HG03342 (cell line): ENCODE results near the gene CAPN9.
"Not testable (repeated sequence)": the region's sequence is repeated elsewhere in the genome, so short reads cannot be mapped to it uniquely, and the experiment has no call there.

Experiments used
- ATAC-seq: cut with Tn5 transposase; IDR thresholded peaks from one replicate; pipeline ENCODE4 v1.9.1; 2021; ENCODE audit warnings: mild to moderate bottlenecking, moderate library complexity; ENCODE audit not compliant: unreplicated experiment

CAPN9 gene

DNA sequence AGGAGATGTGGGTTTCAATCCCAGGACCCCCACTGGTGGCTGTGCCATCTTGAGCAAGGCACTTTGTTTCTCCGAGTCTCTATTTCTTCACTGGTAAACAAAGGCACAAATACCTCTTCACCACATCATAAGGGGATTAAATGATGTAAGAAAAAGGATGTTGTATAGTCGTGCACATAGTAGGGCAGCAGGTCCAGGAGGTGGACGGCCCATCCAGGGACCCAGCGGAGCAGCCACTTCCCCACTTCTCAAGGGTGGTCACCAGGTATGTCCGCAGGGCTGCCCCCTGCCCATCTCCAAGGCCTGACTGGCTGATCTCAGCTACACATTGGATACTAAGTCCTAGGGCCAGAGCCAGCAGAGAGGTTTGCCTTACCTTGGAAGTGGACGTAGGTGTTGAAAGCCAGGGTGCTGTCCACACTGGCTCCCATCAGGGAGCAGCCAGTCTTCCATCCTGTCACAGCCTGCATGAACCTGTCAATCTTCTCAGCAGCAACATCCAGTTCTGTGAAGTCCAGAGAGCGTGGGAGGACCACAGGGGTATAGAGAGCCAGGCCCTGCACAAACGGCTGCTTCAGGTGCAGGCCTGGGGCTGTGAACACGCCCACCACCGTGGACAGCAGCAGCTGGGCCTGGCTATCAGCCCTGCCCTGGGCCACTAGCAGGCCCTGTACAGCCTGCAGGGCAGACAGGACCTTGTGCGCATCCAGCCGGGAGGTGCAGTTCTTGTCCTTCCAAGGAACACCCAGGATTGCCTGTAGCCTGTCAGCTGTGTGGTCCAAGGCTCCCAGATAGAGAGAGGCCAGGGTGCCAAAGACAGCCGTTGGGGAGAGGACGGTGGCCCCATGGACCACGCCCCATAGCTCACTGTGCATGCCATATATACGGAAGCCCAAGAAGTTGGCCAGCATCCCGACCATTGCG lies 37.3 kb upstream of the CAPN9 start:
- ATAC-seq: no peak

DNA sequence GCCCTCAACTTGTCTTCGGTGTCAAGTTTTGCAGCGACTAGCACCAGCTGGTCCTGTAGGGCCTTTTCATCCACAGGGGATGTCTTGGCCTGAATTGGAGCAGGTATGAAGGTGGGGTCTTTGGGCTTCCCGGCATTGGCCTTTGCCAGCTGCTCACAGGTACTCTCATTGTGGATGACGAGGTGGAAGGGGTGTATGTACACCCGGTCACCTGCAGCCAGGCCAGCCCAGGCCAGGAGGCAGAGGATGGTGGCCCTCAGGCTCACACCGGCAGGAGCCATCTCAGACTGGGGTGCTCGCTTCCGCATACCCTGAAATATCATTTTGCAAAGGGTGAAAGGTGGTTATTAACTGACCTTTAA lies 36.7 kb upstream of the CAPN9 start:
- ATAC-seq: no peak

DNA sequence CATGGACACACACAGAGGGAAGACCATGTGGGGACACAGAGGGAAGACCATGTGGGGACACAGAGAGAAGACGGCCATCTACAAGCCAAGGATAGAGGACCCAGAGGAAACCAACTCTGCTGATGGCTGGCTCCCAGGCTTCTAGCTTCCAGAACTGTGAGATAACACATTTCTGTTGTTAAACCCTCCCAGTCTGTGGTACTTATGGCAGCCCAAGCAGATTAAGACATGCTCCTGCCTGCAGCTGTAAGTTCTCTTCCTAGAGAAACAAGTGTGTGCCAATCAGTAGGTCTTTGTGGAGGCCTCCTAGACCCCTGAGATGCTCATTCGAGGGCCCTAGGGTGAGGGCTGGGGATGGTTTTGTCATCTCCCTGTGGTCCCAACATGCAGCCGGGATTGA lies 35.9 kb upstream of the CAPN9 start:
- ATAC-seq: no peak

DNA sequence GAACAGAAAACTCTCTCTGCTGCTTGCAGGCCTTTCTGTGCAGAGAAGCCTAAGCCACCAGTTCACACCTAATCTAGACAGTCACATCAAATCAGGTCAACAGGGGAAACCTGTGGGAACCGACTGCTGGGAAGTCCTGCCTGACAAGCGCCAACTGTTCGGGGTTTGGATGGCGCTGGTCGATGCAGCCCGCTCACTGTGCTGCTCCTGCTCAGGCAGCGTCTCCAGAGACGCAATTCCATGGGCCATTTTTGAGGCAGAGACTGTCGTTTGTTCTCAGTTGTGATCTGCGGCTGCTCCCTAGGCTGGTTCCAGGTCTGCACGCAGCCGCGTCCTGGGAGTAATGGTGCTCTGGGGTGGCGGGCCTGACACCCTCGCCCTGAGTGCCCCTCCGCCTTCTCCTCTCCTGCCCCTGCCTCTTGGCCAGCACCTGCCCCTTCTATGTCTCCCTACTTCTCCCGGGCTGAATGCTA lies 34.7 kb upstream of the CAPN9 start:
- ATAC-seq: no peak

DNA sequence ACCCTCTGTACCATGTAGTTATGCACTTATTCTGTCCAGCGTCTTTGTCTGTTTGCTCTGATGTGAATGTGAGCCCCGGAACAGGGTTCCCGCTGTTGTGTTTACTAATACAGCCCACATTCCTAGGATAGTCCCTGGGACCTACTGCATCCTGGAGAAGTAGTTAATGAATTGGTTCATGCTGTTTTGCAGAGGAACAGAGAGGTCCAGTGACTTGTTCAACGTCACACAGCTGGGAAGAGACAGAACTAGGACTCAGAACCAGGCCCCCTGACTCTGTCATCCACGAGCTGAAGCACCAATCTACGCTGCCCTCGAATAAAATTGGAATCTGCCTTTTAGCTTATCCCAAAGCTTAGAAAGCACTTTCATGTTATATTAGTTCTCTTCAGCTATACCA lies 34.0 kb upstream of the CAPN9 start:
- ATAC-seq: no peak

DNA sequence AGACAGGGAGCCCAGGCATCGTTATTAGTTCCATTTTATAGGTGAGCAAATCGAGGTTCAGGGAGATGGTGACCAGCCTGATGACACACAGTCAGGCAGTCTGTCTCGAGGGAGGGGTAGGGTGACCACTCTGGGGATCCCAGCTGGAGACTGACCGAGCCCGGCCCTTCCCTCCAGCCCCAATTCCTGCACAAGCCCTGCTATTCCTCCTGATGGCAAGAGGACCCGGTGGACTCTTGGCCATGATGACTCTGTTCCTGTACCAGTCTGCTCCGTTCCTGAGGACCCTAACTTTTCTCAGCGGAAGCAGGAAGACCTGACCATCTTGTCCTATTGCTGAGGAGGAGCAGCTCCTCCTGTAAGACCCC lies 33.7 kb upstream of the CAPN9 start:
- no peak for ATAC-seq

DNA sequence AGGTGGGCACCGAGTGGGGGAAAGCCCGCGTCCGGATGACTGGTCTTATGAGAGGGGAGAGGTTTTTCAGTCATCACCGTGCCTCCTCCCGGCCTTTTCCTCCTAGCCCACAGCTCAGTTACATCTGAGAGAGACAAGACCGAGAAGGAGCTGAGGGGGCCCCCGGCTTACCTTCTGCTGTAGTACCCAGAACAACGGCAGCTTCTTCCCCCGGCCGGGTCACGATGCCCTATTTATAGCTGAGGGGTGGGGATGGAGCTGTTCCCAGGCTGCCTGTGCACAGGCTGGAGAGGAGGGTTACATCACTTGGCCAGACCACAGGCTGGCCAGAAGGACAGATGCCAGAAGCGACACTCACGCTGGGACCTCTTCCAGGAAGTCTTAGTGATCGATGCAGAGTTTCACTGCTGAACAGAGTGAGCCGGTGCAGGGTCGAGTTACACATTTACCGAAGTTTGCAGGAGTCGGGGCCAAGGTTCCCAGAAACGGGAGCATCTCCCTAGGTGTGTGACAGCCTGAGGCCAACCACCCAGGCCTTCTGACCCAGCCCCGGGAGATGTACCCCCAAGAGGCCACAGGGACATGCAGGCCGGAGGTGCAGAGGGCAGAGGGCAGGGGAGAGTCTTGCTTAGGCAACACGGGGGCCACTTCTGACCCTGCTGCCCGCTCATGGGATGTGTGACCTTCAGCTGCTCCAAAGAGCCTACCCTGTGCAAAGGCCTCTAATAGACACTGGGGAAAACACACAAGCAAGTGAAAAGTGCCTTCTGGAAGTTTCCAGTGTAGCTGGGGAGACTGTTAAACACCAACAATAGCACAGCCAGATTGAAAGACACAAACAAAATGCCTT lies 33.0 kb upstream of the CAPN9 start, which contains the start of gene AGT:
Gene AGT, minus strand, starts transcription at position 208 of the 850 bp plus-strand sequence. CDS start 3,299 bp downstream, outside the sequence.
- no peak for ATAC-seq

DNA sequence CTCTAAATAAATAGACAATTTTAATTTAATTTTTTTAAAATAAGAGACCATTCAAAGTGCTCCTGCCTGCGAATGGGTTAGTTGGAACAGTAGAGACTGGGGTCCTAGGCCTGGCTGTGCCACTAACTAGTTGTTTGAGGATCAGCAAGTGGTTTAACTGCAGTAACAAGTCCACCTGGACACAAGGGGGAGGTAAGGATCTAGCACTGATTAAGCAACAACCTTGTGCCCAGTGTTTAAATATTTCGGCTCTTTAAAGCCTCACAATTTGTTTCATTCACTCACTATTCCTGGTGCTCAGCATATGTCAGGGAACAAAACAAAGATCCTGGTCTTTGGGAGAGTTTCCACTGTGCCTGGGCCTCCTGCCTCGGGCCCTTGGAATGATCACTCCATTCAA lies 31.7 kb upstream of the CAPN9 start:
- ATAC-seq: no peak

DNA sequence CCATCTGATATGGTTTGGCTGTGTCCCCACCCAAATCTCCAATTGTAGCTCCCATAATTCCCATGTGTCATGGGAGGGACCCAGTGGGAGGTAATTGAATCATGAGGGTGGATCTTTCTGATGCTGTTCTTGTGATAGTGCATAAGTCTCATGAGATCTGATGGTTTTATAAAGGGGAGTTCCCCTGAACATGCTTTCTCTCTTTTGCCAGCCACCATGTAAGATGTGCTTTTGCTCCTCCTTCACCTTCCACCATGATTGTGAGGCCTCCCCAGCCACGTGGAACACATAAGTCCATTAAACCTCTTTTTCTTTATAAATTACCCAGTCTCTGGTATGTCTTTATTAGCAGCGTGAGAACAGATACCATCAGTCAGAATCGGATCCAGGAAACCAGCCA lies 30.7 kb upstream of the CAPN9 start:
- ATAC-seq: not testable (repeated sequence)

DNA sequence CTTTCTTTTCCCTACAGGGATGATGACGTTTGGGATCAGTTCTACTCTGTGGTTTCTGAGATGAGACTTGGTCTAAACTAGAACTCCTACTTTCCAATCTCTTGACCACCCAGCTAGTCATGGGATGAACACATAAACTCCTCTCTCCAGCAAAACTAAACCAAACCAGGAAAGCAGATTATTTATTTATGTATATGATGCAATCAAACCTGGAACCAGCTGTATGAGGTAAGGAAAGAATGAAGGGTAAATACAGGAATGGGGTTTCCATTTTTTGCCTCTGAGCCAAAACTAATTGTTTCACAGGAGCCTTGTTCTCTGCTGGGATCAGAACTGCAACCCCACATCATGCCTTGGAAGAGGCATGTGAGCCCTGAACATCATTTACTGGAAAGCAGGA lies 29.9 kb upstream of the CAPN9 start:
- ATAC-seq: no peak

DNA sequence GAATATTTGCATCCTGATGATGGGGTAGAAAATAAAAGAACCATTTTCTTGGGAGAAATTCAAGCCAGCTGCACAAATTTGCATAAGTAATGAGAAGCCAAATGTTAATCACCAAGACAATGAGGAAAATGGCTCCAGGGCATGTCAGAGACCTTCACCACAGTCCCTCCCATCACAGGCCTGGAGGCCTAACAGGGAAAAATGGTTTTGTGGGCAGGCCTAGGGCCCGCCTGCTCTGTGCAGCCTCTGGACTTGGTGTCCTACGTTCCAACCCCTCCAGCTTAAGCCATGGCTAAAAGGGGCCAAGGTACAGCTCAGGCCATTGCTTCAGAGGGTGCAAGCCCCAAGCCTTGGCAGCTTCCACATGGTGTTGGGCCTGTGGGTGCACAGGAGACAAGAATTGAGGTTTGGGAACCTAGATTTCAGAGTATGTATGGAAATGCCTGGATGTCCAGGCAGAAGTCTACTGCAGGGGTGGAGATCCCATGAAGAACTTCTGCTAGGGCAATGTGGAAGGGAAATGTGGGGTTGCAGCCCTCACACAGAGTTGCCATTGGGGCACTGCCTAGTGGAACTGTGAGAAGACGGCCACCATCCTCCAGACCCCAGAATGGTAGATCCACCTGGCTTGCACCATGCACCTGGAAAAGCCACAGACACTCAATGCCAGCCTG lies 25.2 kb upstream of the CAPN9 start:
- ATAC-seq: not testable (repeated sequence)

DNA sequence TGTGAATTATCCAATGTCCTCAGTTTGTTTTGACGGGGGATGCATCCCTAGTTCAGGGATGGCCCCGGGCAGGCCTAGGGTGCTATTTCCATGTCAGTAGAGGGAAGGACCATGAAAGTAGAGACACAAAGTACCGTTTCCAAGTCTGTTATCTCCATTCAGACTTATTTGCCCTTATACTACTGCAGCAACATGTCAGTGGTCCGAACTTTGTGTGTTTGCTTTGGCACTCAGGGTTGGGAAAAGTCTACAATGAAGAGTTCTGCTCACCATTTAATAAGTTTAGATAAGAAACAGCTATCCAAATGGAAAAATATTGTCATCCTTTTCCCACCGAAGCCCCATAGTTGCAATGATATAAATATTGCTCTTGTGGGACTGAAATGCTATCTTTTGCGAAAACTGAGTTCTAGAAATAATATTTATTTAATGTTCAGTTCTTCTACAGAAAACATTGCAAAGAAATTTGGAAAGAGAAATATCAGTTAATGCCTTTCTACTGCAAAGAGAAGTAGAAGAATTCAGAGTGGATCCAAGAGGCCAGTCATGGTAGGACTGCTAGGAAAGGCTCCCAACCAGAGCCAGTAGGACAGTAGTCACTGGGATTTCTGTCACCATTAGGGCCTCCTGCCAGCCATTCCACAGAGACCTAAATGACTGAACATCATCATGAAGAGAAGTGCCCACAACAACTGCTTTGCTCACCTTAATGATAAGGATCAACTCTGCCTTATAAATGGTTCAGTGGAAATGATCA lies 21.8 kb upstream of the CAPN9 start:
- no peak for ATAC-seq

DNA sequence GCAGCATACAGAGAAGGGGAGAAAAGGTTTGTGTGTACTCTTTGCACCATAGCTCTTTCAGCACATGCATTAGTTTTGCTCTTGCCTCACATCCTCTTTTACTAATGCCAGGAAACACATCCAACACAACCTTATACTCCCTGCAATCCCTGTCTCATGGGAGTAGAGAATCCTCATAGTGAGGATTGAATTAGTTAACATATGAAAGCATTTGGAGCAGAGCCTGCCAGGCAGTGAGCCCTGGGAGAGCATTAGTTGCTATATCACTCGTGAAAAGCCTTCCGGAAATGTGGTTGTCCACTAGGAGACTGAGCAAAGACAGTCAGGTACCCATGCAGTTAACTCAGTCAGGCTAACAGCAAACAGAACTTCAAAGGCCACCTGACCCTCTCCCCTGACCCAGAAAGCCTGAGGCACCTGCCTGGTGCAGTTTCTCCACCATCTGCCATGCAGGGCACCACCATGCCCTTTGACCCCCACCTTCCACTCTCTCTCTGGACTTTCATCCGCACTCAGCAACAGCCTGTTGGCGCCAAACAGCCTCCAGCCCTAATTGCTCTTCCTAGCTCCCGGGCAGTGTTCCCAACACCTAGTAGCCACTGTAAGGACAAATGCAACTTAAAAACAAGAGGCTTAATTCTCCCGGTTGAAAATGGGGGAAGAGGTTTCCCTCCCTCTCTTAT lies 18.3 kb upstream of the CAPN9 start:
- no peak for ATAC-seq

DNA sequence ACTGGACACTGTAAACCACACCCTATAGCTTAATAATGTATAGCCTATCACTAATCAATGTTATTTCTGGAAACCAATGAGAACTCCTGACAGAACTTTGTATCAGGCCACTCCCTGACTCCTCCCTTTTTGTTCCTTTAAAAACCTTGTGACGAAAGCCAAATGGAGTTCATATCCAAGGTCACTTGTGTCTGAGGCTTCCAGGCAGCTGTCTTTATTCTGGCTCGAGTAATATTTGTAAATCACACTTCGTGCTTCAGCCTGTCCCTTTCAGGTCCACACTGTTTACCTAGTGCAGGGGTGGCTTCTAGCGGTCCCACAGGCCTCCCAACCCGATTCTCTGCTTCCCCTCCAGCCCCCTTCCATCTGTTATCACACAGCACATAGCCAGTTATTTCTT lies 16.2 kb upstream of the CAPN9 start:
- no peak for ATAC-seq

DNA sequence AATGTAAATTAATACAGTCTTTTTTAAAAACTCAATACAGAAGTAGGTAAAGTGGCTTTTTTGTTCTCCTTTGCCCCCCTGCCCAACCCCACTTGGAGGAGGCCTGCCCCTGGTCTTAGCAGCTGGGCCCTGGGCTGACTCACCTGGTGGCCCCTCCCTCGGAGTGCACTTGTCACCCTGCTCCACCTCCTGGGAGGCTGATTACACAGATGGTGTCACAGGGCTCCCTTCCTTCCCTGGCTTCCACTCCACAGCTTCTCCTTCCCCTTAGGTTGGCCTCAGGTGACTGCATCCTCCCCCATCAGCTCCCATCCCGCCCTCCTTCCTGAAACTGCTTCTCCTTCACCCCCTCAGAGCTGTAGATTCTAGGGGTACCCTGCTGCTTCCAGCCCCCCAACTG lies 11.7 kb upstream of the CAPN9 start:
- no peak for ATAC-seq

DNA sequence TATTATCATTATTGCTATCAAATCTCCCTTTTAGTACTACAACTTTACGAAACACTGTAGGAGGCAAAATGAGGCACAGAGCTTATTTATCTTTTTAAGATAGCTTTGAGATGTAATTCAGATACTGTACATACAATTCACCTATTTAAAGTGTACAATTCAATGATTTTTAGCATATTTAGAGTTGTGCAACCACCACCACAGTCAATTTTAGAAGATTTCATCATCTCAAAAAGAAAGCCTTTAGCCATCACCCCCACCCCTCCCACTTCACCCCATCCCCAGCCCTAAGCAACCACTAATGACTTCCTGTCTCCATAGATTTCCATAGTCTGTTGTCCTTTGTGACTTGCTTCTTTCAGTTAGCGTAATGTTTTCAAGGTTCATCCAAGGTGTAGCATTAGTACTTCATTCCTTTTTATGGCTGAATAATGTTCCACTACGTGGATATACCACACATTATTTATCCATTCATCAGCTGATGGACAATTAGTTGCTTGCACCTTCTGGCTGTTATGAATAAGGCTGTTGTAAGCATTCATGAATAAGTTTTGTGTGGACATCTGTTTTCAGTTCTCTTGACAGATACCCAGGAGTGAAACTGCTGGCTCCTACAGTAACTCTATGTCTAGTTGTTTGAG lies 9.4 kb upstream of the CAPN9 start:
- no peak for ATAC-seq

DNA sequence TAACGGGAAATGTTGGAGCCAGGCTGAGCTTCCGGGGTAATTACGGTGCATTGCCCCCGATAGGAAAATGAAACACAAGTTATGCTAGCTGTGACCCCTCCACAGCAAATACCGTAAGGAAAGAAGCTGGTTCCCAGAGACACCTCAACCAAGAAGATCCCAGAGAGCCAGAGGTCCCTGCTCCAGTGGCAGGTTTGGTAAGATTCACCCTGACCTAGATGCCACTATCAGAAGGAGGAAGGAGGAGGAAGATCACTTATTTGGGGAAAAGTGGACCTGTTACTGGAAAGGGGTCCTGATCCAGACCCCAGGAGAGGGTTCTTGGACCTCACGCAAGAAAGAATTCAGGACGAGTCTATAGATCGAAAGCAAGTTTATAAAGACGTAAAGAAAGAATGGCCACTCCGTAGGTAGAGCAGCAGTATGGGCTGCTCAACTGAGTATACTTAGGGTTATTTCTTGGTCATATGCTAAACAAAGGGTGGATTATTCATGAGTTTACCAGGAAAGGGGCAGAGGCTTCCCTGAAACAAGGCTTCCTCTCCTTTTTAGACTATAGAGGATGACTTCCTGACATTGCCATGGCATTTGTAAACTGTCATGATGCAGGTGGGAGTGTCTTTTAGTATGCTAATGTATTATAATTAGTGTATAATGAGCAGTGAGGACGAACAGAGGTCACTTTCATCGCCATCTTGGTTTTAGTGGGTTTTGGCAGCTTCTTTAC lies 7.5 kb upstream of the CAPN9 start:
- no peak for ATAC-seq

DNA sequence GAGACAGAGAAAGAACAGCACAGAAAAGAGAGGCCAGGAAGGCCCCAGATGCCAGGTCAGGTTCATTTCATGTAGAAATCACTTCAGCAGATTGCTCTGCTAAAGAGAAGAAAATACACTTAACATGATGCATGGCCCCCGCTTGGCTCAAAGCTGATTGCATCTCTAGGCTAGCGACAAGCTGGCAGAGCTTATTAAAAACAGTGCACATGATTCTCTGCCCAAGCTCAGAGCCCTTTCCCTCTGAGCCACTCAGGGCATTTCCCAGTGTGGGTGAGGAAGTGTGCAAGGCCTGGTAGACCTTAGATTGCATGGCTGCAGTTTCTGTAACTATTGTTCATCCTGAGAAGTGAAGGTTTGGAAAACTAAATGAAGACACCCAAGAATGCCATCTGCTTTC lies 3.3 kb upstream of the CAPN9 start:
- no peak for ATAC-seq

DNA sequence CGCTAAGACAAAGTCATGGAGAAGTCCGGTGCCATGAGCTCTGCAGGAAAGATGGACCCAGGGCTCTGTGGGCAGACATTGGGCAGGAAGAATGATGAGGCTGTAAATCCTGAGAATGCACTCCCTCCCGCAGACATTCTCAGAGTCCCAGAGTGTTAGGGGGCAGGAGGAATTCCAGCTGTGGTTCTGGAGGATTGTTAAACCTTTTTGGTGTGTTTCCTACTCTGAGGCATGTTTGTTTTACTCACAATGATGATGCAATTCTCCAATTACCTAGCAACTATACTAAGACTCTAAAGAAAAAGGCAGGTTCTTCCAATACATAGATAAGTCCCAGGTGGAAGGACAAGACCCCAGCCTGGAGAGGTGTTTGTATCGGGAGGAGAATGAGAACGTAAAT lies 2.8 kb upstream of the CAPN9 start:
- ATAC-seq: no peak
